RWPE1 (cell line): ENCODE data around the gene RP9.

Source experiments
- CTCF ChIA-PET: fragments of 350-600 bp; sonication (Branson Sonifier 250); formaldehyde crosslinking; extraction: SDS; loops from one replicate; lab custom pipeline; 2021; lab: Yijun Ruan, JAX
- POLR2A ChIA-PET: fragments of 400-600 bp; formaldehyde crosslinking; extraction: SDS; loops from one replicate; lab custom pipeline; 2020; ENCODE audit warnings: antibody characterized with exemption; ENCODE audit not compliant: low non-redundant PET; lab: Yijun Ruan, JAX
- DNase-seq: peaks from one replicate; pipeline ENCODE4 v3.0.0; 2012; ENCODE audit warnings: low spot score
- H3K27ac ChIP-seq: fragments of 450-650 bp; 2 replicates; pipeline ENCODE4 v1.5.1; 2017
- TF ChIP-seq, protein P1 (sequence below): fragments of 450-650 bp; conservative IDR thresholded peaks from 2 replicates; pipeline ENCODE4 v1.5.1; 2017; ENCODE audit warnings: low read depth, mild to moderate bottlenecking

RP9 gene

DNA sequence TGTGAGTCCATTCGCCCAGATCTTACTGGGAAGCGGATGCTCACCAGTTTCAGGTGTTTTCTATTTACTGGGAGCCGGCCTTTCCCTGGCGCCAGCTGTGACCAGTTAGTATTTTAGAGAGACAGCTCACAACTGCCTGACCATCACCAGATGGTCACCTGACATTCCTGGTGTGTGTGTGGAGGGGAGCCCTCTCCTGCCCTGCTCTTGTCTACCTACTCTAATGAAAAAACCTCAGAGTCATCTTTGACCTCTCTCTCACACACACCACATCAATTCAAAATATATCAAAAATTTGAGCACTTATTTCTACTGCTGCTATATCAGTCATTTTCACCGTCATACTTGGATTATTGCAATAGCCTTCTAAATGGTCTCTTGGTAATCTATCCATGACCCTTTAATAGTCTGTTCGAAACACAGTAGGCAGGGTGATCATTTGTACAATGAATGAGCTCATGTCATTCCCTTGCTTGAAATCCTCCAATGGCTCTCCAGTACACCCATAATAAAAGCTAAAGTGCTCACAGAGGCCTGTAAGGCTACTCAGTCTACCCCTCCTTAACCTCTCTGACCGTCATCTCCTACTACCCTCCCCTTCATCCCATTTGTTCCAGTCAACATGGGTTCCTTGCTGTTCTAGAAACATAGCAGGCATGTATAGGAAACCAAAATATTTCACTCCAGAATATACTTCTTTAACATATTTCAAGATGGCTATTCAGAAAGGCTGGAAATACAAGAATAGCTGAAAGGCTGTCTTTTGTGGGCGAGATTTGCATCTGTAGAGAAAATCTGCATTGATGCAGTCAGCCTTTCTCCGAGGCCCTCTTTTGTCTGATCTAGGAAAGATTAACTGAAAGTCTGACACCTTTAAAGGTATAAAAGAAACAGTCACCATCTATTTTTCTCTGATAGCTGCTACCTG is 29.2 kb downstream of the RP9 start:
- ChIA-PET POLR2A (no interaction called here), CTCF (no interaction called here)

DNA sequence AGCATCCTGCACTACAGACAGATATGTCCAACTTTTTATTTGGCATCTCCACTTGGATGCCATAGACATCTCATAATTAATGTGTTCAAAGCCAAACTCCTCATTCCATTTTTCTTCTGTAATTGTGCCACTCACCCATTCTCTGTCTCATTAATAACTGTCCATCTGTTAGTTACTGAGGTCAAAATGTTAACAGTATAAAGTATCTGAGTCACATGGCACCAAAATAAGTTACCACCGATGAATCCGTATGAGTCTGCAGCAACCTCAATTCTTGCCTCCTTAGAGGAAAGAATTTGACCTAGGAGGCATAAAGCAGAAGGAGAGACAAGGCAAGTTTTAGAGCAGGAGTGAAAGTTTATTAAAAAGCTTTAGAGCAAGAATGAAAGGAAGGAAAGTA is 30.1 kb downstream of the RP9 start:
- POLR2A ChIA-PET = no interaction called here
- TF ChIP-seq, protein P1, sequence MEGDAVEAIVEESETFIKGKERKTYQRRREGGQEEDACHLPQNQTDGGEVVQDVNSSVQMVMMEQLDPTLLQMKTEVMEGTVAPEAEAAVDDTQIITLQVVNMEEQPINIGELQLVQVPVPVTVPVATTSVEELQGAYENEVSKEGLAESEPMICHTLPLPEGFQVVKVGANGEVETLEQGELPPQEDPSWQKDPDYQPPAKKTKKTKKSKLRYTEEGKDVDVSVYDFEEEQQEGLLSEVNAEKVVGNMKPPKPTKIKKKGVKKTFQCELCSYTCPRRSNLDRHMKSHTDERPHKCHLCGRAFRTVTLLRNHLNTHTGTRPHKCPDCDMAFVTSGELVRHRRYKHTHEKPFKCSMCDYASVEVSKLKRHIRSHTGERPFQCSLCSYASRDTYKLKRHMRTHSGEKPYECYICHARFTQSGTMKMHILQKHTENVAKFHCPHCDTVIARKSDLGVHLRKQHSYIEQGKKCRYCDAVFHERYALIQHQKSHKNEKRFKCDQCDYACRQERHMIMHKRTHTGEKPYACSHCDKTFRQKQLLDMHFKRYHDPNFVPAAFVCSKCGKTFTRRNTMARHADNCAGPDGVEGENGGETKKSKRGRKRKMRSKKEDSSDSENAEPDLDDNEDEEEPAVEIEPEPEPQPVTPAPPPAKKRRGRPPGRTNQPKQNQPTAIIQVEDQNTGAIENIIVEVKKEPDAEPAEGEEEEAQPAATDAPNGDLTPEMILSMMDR = no peak
- CTCF ChIA-PET = no interaction called here

More for the DNA sequence above, 29.2 kb downstream of the RP9 start:
- no peak for DNase-seq
- TF ChIP-seq, protein P1 = no peak
- H3K27ac ChIP-seq = no peak overlapping the region

DNA sequence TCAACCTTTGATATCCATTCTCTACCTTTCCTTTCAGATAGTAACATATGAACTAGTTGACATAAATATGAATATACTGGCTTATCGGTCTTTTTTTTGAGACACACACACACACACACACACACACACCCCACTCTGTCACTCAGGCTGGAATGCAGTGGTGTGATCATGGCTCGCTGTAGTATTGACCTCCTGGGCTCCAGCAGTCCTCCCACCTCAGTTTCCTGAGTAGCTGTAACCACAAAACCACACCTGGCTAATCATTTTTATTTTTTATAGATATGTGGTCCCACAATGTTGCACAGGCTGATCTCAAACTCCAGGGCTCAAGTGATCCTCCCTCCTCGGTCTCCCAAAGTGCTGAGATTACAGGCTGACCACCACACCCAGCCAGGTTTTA is 32.5 kb downstream of the RP9 start:
- no peak overlapping the region for H3K27ac ChIP-seq
- ChIA-PET CTCF (interaction anchor here (0.6 kb wide), 2 partner anchors 12 to 30 kb away, joined by 3 to 4 read pairs; no protein-coding TSS in a partner anchor), POLR2A (no interaction called here)
- TF ChIP-seq, protein P1 = no peak
- no peak for DNase-seq

More for the DNA sequence above, 30.1 kb downstream of the RP9 start:
- DNase-seq = no peak
- no peak overlapping the region for H3K27ac ChIP-seq

DNA sequence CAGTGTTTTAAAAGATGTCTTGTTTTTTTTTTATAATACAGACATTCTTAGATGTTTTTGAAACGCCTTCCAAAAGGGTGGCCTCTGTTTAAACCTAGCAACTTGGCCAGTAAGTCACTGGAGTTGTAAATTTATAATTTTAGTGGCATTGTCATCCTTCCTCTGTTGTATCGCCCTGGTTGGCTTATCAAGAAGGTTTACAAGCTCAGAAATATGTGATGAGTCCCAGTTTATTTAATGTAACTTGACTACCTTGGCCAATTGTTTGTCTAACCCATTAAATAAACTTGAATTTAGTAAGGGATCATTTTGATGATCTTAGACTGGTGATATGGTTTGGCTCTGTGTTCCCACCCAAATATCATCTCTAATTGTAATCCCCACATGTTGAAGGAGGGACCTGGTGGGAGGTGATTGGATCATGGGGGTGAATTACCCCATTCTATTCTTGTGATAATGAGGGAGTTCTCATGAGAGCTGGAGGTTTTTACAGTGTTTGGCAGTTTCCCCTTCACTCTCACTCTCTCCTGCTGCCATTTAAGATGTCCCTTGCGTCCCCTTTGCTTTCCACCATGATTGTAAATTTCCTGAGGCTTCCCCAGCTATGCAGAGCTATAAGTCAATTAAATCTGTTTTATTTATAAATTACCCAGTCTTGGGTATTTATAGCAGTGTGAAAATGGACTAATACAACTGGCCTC is 33.2 kb downstream of the RP9 start:
- CTCF ChIA-PET = interaction anchor here (0.6 to 0.7 kb wide), 3 partner anchors 13 to 630 kb away, joined by 3 to 4 read pairs (median 4); no protein-coding TSS in a partner anchor
- POLR2A ChIA-PET = no interaction called here
- no peak overlapping the region for H3K27ac ChIP-seq
- no peak for DNase-seq
- TF ChIP-seq, protein P1 = no peak

DNA sequence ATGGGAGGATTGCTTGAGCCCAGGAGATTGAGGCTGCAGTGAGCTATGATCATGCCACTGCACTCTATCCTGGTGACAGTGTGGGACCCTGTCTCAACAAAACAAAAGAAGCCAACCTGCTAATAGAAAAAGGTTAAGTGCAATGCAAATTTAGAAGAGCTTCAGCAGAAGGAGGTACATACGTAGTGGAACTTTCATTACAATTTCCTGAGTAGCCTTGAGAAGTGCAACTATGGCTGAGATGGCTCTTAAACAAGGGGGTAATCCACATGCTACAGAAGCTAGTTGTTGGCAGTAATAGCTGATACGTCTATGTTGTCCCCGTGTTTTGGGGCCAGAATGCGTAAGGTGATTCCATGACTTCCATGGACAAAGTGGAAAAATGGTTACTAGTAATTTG is 36.0 kb downstream of the RP9 start:
- TF ChIP-seq, protein P1 = no peak
- CTCF ChIA-PET = no interaction called here

DNA sequence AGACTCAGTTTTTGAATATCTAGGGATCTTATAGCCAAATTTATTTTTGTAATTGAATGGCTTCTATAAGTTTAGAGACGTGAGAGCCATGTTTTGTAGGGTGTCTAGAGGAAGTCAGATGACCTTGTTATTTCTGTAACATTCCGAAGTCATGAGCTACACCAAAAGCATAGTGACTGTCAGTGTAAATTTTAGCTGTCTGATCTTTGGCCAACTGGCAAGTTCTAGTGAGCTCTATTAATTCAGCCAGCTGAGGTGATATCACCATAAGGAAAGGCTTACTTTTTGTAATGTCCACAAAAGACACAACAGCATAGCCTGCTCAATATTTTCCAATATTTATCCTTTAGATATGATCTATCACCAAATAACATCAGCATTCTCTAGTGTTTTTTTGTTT is 36.7 kb downstream of the RP9 start:
- CTCF ChIA-PET = no interaction called here
- TF ChIP-seq, protein P1 = no peak
- POLR2A ChIA-PET = interaction anchor here (0.6 kb wide), 1 partner anchor 33 kb away, joined by 4 read pairs; no protein-coding TSS in a partner anchor
- peak; percentile 30 for DNase-seq
- H3K27ac ChIP-seq = no peak overlapping the region

More for the DNA sequence above, 36.0 kb downstream of the RP9 start:
- no peak overlapping the region for H3K27ac ChIP-seq
- no peak for DNase-seq
- POLR2A ChIA-PET = no interaction called here
